ENCODE results near the gene NTHL1.

NTHL1 gene

GRCh38 chr16:2040787-2041522, 6.7 kb downstream of the NTHL1 start:
- no peak for DNase-seq
- Histone ChIP-seq H3K4me3 (ENCODE audit: low read depth, low read length) (no peak overlapping the region), H3K36me3 (replicated peaks) (peaks cover 18% of the 10 kb centered on the region), H3K27me3 (replicated peaks) (no peaks in the 10 kb centered on the region), H3K27ac (no peak overlapping the region)
- in situ Hi-C loops (cut with HindIII; ENCODE audit: low pct_ligation_motif_present, low sequenced_read_pairs): no loop called here
- TF ChIP-seq CTCF (IDR thresholded peaks at IDR 0.05; ENCODE audit: low read depth, low read length, missing control alignments): no peak

DNA sequence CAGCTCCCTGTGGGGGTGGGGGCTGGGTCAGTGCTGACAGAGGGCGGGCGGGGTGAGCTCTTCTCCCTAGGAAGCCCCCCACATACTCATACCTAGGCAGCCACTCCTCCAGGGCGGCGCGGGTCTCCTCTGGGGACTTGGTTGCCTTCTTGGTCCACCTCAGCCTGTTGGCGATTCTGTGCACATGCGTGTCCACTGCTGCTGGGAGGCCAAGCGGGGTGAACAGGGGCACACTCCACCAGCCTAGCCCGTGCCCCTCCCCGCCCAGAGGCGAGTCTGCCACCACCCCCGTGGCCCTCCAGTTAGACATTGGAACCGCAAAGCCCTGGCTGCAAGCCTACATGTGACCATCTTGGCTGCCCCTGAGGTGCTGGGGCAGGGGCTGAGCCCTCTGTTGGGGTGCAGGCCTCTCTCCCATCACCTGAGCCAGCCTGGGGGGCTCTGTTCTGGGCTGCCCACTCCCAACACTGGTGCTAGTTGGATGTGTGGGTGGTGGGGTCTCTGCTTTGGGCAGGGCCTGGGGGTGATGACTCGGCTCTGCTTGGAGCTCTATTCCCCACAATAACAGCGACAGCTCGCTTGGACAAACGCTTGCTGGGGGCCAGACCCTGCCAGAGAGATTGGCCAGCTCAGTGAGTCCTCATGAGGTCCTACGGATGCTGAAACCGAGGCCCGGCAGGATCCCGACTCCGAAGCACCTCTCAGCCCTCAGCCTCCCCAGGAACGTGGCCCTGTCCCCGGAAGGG, 7.4 kb downstream of the NTHL1 start:
- DNase-seq: no peak
- Histone ChIP-seq H3K4me3 (ENCODE audit: low read depth, low read length) (no peak overlapping the region), H3K27ac (peak overlapping the region; percentile 33), H3K36me3 (replicated peaks) (peaks cover 18% of the 10 kb centered on the region), H3K27me3 (replicated peaks) (no peaks in the 10 kb centered on the region)
- no peak for TF ChIP-seq CTCF (IDR thresholded peaks at IDR 0.05; ENCODE audit: low read depth, low read length, missing control alignments)
- in situ Hi-C loops (cut with HindIII; ENCODE audit: low pct_ligation_motif_present, low sequenced_read_pairs): no loop called here

GRCh38 chr16:2039274-2040031, 8.2 kb downstream of the NTHL1 start:
- no peak overlapping the region for H3K4me3 ChIP-seq (ENCODE audit: low read depth, low read length)
- peak overlapping the region; percentile 33 for H3K27ac ChIP-seq
- no peak for TF ChIP-seq CTCF (IDR thresholded peaks at IDR 0.05; ENCODE audit: low read depth, low read length, missing control alignments)
- in situ Hi-C loops (cut with HindIII; ENCODE audit: low pct_ligation_motif_present, low sequenced_read_pairs): loop anchor here (5.0 kb wide), 1 partner anchor 38 kb away; no protein-coding TSS in a partner anchor
- H3K36me3 ChIP-seq (replicated peaks): peaks cover 18% of the 10 kb centered on the region
- H3K27me3 ChIP-seq (replicated peaks): no peaks in the 10 kb centered on the region
- DNase-seq: peak; percentile 65

- no peak for DNase-seq
- Histone ChIP-seq H3K27ac (peak overlapping the region; percentile 33), H3K4me3 (ENCODE audit: low read depth, low read length) (no peak overlapping the region), H3K27me3 (replicated peaks) (no peaks in the 10 kb centered on the region), H3K36me3 (replicated peaks) (peaks cover 18% of the 10 kb centered on the region)
- TF ChIP-seq CTCF (IDR thresholded peaks at IDR 0.05; ENCODE audit: low read depth, low read length, missing control alignments): no peak
- in situ Hi-C loops (cut with HindIII; ENCODE audit: low pct_ligation_motif_present, low sequenced_read_pairs): loop anchor here (5.0 kb wide), 1 partner anchor 39 kb away; no protein-coding TSS in a partner anchor
Observed at GRCh38 chr16:2038382-2039231, 9.0 kb downstream of the NTHL1 start.

Measured in brain microvascular endothelial cell (primary cell).